GM12801 (cell line): Measurements from ENCODE around the gene DRC1.

ENCODE experiments used
- CTCF ChIP-seq: IDR thresholded peaks from one replicate; pipeline ENCODE4 v1.5.1; 2011; ENCODE audit warnings: control low read depth; ENCODE audit not compliant: insufficient read length; ENCODE audit errors: extremely low read depth

Gene DRC1

GRCh38 chr2:26423750-26424149, 22.0 kb downstream of the DRC1 start:
- no peak for TF ChIP-seq CTCF

- no peak for TF ChIP-seq CTCF
These were observed 22.5 kb downstream of the DRC1 start for GRCh38 chr2:26424221-26424620.

- no peak for TF ChIP-seq CTCF
These were observed 27.1 kb downstream of the DRC1 start for GRCh38 chr2:26428846-26429245.

- TF ChIP-seq CTCF = no peak
These were observed 28.3 kb downstream of the DRC1 start for GRCh38 chr2:26429779-26430578.

GRCh38 chr2:26430826-26431225, 29.1 kb downstream of the DRC1 start:
- no peak for TF ChIP-seq CTCF

- no peak for TF ChIP-seq CTCF
These were observed 30.6 kb downstream of the DRC1 start for GRCh38 chr2:26432363-26432762.

GRCh38 chr2:26432859-26433258, 31.1 kb downstream of the DRC1 start:
- TF ChIP-seq CTCF = no peak
